H1 (cell line): ENCODE results near the gene C22orf39. TPM values are rescaled to one million over a fixed set of nuclear protein-coding genes. Genes with fewer than 3 reads are reported as not detected.

ENCODE experiments used
- CTCF ChIA-PET: fragments of 300-600 bp; sonication (Branson Sonifier 250); formaldehyde crosslinking; loops from one replicate; lab custom pipeline; 2021; ENCODE audit not compliant: partially characterized antibody; lab: Charles Lee
- POLR2A ChIA-PET: fragments of 300-600 bp; sonication (Branson Sonifier 250); formaldehyde crosslinking; loops from one replicate; lab custom pipeline; 2021; ENCODE audit warnings: inconsistent platforms; ENCODE audit not compliant: partially characterized antibody; lab: Charles Lee
- DNase-seq, 2 experiments: peaks; one replicate each; pipeline versions ENCODE4 v3.0.0 to v3.0.0-alpha.2; 2010 to 2022; ENCODE audit warnings: low spot score in 2 of 2, low read depth in 1 of 2, mixed read lengths in 1 of 2
- FAIRE-seq: peaks from 2 replicates; lab custom pipeline; 2011; peaks lifted over from hg19 to GRCh38; lab: Jason Lieb, UNC
- H2AFZ ChIP-seq: 2 replicates; pipeline ENCODE4 v1.8.1; 2012; ENCODE audit warnings: low read length, inconsistent platforms
- H2AK5ac ChIP-seq: 2 replicates; pipeline ENCODE4 v1.6.1; 2013; ENCODE audit warnings: low read depth, low read length
- H2BK120ac ChIP-seq: replicated peaks from 2 replicates; pipeline ENCODE3; 2013; ENCODE audit warnings: low read depth, low read length, inconsistent platforms
- H2BK12ac ChIP-seq: 2 replicates; pipeline ENCODE4 v1.6.1; 2013; ENCODE audit warnings: low read depth, low read length
- H2BK15ac ChIP-seq: 2 replicates; pipeline ENCODE4 v1.6.1; 2013; ENCODE audit warnings: low read length
- H2BK20ac ChIP-seq: 2 replicates; pipeline ENCODE4 v1.6.1; 2013; ENCODE audit warnings: low read length
- H2BK5ac ChIP-seq: 2 replicates; pipeline ENCODE4 v1.6.1; 2013; ENCODE audit warnings: low read depth, low read length
- H3K14ac ChIP-seq: 2 replicates; pipeline ENCODE4 v1.6.1; 2013; ENCODE audit warnings: inconsistent platforms; ENCODE audit not compliant: insufficient read length
- H3K18ac ChIP-seq: 2 replicates; pipeline ENCODE4 v1.6.1; 2013; ENCODE audit warnings: low read length; ENCODE audit errors: extremely low read depth
- H3K23ac ChIP-seq: 2 replicates; pipeline ENCODE4 v1.6.1; 2013; ENCODE audit warnings: inconsistent platforms; ENCODE audit not compliant: insufficient read length
- H3K23me2 ChIP-seq: 2 replicates; pipeline ENCODE4 v1.6.1; 2013; ENCODE audit warnings: low read depth, low read length
- H3K27ac ChIP-seq: 2 replicates; pipeline ENCODE4 v1.6.1; 2011; ENCODE audit warnings: low read depth, low read length, inconsistent platforms
- H3K27me3 ChIP-seq, 4 experiments: replicated peaks in 1 of 4; 1 replicate in 1 of 4; 2 replicates in 3 of 4; pipeline versions ENCODE4 v1.6.1 to v1.8.1; 2011 to 2013; ENCODE audit warnings: low read length in 3 of 4, mild to moderate bottlenecking in 3 of 4, inconsistent platforms in 2 of 4, mixed read lengths in 2 of 4, moderate library complexity in 1 of 4; ENCODE audit not compliant: control insufficient read depth in 3 of 4, insufficient read depth in 3 of 4; ENCODE audit errors: extremely low read depth in 1 of 4
- H3K36me3 ChIP-seq, 4 experiments: 2 replicates each; pipeline versions ENCODE4 v1.6.1 to v1.8.1; 2011 to 2013; ENCODE audit warnings: mild to moderate bottlenecking in 4 of 4, low read length in 3 of 4, moderate library complexity in 2 of 4, control low read depth in 1 of 4, inconsistent platforms in 1 of 4; ENCODE audit not compliant: insufficient read depth in 4 of 4, control insufficient read depth in 2 of 4
- H3K4ac ChIP-seq: replicated peaks from 2 replicates; pipeline ENCODE3; 2013; ENCODE audit warnings: low read length, low read depth, mixed read lengths, inconsistent platforms; ENCODE audit not compliant: insufficient read length
- H3K4me1 ChIP-seq, 4 experiments: replicated peaks in 1 of 4; 1 replicate in 1 of 4; 2 replicates in 3 of 4; pipeline versions ENCODE4 v1.6.1 to v1.8.1; 2011 to 2013; ENCODE audit warnings: low read length in 3 of 4, inconsistent platforms in 2 of 4, mixed read lengths in 1 of 4; ENCODE audit not compliant: insufficient read depth in 4 of 4, control insufficient read depth in 3 of 4
- H3K4me2 ChIP-seq, 2 experiments: 2 replicates each; pipeline versions ENCODE4 v1.6.1 to v1.8.1; 2011 to 2013; ENCODE audit warnings: low read depth in 2 of 2, low read length in 2 of 2, control low read depth in 1 of 2, inconsistent platforms in 1 of 2, mild to moderate bottlenecking in 1 of 2; ENCODE audit not compliant: insufficient read depth in 1 of 2
- H3K4me3 ChIP-seq, 4 experiments: fragments of 200-600, 300-600 bp in 1 of 4; sonication (generic), shearing (Covaris generic), sonication (Bioruptor Twin) in 1 of 4; 2 replicates each; pipeline versions ENCODE4 v1.5.1 to v1.8.1; 2011 to 2016; ENCODE audit warnings: low read length in 4 of 4, low read depth in 3 of 4, control low read depth in 2 of 4, inconsistent platforms in 2 of 4, mild to moderate bottlenecking in 2 of 4, mixed read lengths in 1 of 4, moderate library complexity in 1 of 4; ENCODE audit not compliant: insufficient read depth in 2 of 4; ENCODE audit errors: extremely low read depth in 1 of 4
- H3K56ac ChIP-seq: replicated peaks from 2 replicates; pipeline ENCODE3; 2013; ENCODE audit warnings: low read depth, mild to moderate bottlenecking, mixed read lengths, low read length, inconsistent platforms; ENCODE audit not compliant: insufficient read length
- H3K79me1 ChIP-seq: 2 replicates; pipeline ENCODE4 v1.6.1; 2013; ENCODE audit warnings: low read depth, low read length, control low read depth
- H3K79me2 ChIP-seq, 2 experiments: 2 replicates each; pipeline versions ENCODE4 v1.6.1 to v1.8.1; 2012 to 2013; ENCODE audit warnings: low read length in 2 of 2, mild to moderate bottlenecking in 2 of 2, inconsistent platforms in 1 of 2; ENCODE audit not compliant: insufficient read depth in 2 of 2, control insufficient read depth in 1 of 2
- H3K9ac ChIP-seq, 4 experiments: replicated peaks in 1 of 4; 1 replicate in 1 of 4; 2 replicates in 3 of 4; pipeline versions ENCODE4 v1.6.1 to v1.8.1; 2011 to 2013; ENCODE audit warnings: low read depth in 3 of 4, low read length in 3 of 4, control low read depth in 2 of 4, mild to moderate bottlenecking in 2 of 4, moderate library complexity in 2 of 4, inconsistent platforms in 1 of 4; ENCODE audit errors: extremely low read depth in 1 of 4
- H3K9me3 ChIP-seq, 2 experiments: 2 replicates each; pipeline versions ENCODE4 v1.6.1 to v1.8.1; 2012 to 2013; ENCODE audit warnings: mild to moderate bottlenecking in 2 of 2, moderate library complexity in 2 of 2, control low read depth in 1 of 2, inconsistent platforms in 1 of 2, low read depth in 1 of 2, low read length in 1 of 2, mixed read lengths in 1 of 2; ENCODE audit not compliant: insufficient read depth in 2 of 2
- H4K20me1 ChIP-seq, 2 experiments: replicated peaks in 1 of 2; 2 replicates each; pipeline versions ENCODE3 to v1.8.1; 2011 to 2013; ENCODE audit warnings: inconsistent platforms in 2 of 2, low read length in 2 of 2, mild to moderate bottlenecking in 1 of 2; ENCODE audit not compliant: insufficient read depth in 2 of 2, control insufficient read depth in 1 of 2
- H4K5ac ChIP-seq: 2 replicates; pipeline ENCODE4 v1.6.1; 2013; ENCODE audit warnings: low read length, low read depth, mixed read lengths, inconsistent platforms; ENCODE audit not compliant: insufficient read length
- H4K8ac ChIP-seq: 2 replicates; pipeline ENCODE4 v1.8.0; 2013; ENCODE audit warnings: mild to moderate bottlenecking, moderate library complexity, low read length, inconsistent platforms; ENCODE audit not compliant: insufficient read depth; ENCODE audit errors: extremely low read depth
- H4K91ac ChIP-seq: replicated peaks from 2 replicates; pipeline ENCODE3; 2013; ENCODE audit warnings: low read length, mixed read lengths, inconsistent platforms; ENCODE audit not compliant: insufficient read length
- ASH2L ChIP-seq: fragments of 200-600, 300-600 bp; sonication (generic); IDR thresholded peaks from one replicate; pipeline ENCODE4 v1.7.1; 2017; ENCODE audit warnings: low read length
- KDM4A ChIP-seq: IDR thresholded peaks from one replicate; pipeline ENCODE4 v1.7.1; 2012; ENCODE audit warnings: low read depth, mild to moderate bottlenecking, moderate library complexity, low read length, inconsistent platforms; ENCODE audit not compliant: severe bottlenecking
- NANOG ChIP-seq: IDR thresholded peaks from 2 replicates; pipeline ENCODE4 v1.6.1; 2011; ENCODE audit warnings: low read length, low read depth, mild to moderate bottlenecking, inconsistent platforms; ENCODE audit not compliant: insufficient read depth, poor library complexity, severe bottlenecking
- PHF8 ChIP-seq: fragments of 200-600 bp; sonication (generic); conservative IDR thresholded peaks from 2 replicates; pipeline ENCODE4 v1.7.1; 2012; ENCODE audit warnings: low read depth, mild to moderate bottlenecking, inconsistent platforms, low read length, moderate library complexity
- POU5F1 ChIP-seq: IDR thresholded peaks from 2 replicates; pipeline ENCODE4 v1.6.1; 2011; ENCODE audit warnings: low read depth, mild to moderate bottlenecking, low read length, moderate library complexity
- RAD21 ChIP-seq, 2 experiments: IDR thresholded peaks in 1 of 2; conservative IDR thresholded peaks in 1 of 2; 2 replicates each; pipeline ENCODE4 v1.6.1; 2011; ENCODE audit warnings: low read depth in 2 of 2, low read length in 2 of 2, improper control_type of control experiment in 1 of 2, inconsistent platforms in 1 of 2, mild to moderate bottlenecking in 1 of 2, moderate library complexity in 1 of 2
- RFX5 ChIP-seq: IDR thresholded peaks from 2 replicates; pipeline ENCODE4 v1.6.1; 2011; ENCODE audit warnings: low read depth, low read length, improper control_type of control experiment, borderline replicate concordance
- SIRT6 ChIP-seq: IDR thresholded peaks from one replicate; pipeline ENCODE4 v1.7.1; 2012; ENCODE audit warnings: low read length, inconsistent platforms
- SRF ChIP-seq: IDR thresholded peaks from 2 replicates; pipeline ENCODE4 v1.6.1; 2011; ENCODE audit warnings: mild to moderate bottlenecking, low read depth, low read length, moderate library complexity
- WGBS, 2 experiments: shearing (Covaris generic) in 1 of 2; methylation state at CpG; one replicate each; pipeline versions ENCODE4 v1.1.6 to v1.1.7; 2013 to 2015; ENCODE audit warnings: low lambda C conversion rate in 2 of 2, mixed read lengths in 2 of 2, inconsistent platforms in 1 of 2, low coverage in 1 of 2, missing lambda C conversion rate in 1 of 2; ENCODE audit not compliant: insufficient replicate concordance in 2 of 2, insufficient coverage in 1 of 2, insufficient read length in 1 of 2; ENCODE audit errors: extremely low coverage in 1 of 2, missing lambda C conversion rate in 1 of 2; 5-methylcytosine and 5-hydroxymethylcytosine counted together
- polyA plus RNA-seq, 7 experiments: library from polyadenylated mRNA; depleted of rRNA in 3 of 7; stranded (reverse) in 5 of 7; unstranded in 2 of 7; fragments of >200 nt in 5 of 7; fragments of 200-250 nt in 2 of 7; gene quantifications; 1 replicate in 5 of 7; 2 replicates in 1 of 7; 4 replicates in 1 of 7; pipeline versions ENCODE4 v1.2.1 to v1.2.3, GENCODE V29; 2011 to 2013; ENCODE audit warnings: missing spikeins in 2 of 7, mixed read lengths in 2 of 7
- total RNA-seq: library from RNA; stranded (reverse); fragmentation: NEBNext Ultra II Directional; extraction: Animal tissue kit (Norgen Biotek cat#: 25700); gene quantifications from 2 replicates; pipeline ENCODE4 v1.2.1, GENCODE V29; 2021
- TF ChIP-seq, protein P1 (sequence below): IDR thresholded peaks from 2 replicates; pipeline ENCODE4 v1.6.1; 2011; ENCODE audit warnings: low read depth, mild to moderate bottlenecking, low read length; ENCODE audit not compliant: insufficient read depth

The C22orf39 gene
- total and polyA plus RNA-seq, 2 of the 8 experiments (the other 6 are each of a cell fraction or from before 2014, with no cell fraction given): 22.7 to 27.7 TPM

DNA sequence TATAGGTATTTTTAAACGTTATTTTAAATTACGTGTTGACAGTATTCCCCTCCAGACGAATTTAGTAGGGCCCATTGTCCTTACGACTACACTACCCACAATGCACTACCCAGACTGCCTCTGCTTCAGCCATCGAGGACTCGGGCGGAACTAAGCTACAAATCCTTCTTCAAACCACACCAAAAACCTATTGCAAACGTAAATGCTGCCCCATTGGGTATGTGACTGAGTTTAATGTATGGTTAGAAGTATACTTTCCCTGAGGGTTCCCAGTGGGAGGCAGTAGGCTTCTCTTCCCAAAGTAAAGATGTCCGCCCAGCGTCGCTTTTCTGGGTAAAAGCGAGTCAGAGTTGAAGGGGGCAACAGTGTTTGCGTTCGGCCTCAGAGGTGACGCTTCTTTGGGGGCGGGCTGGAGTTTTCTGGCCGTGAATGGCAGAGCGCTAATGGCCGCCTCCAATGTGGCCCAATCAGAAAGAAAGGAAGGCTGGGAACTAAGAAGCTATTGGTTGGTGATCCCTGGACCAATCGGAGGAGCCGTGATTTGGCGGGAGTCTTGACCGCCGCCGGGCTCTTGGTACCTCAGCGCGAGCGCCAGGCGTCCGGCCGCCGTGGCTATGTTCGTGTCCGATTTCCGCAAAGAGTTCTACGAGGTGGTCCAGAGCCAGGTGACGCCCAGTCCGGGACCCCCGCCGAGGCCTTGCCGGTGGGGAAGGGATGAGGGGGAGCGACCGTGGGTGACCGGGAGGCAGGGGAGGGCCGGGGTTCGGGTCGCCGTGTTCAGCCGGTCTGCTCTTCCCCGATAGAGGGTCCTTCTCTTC is 32.1 kb upstream of the C22orf39 start, which contains the start of gene CDC45:
Gene CDC45, plus strand, starts transcription at position 566 of the 818 bp plus-strand sequence. Its CDS starts 49 bp downstream, at position 615.
- CTCF ChIA-PET: interaction anchor here (1.6 kb wide), 1 partner anchor 16 kb away, joined by 5 read pairs; no protein-coding TSS in a partner anchor
- FAIRE-seq (peak; percentile 70), DNase-seq (peak; percentile 88)
- Histone ChIP-seq H3K4me1 (peaks cover 0 to 8% (median 1%) of the 10 kb centered on the region in 4 experiments; a peak in 2 of 7 replicates), H3K27ac (peak within 1 kb of the TSS; percentile 100), H2BK5ac (peak within 1 kb of the TSS; percentile 94), H4K91ac (peak within 1 kb of the TSS; percentile 38), H2BK120ac (peak within 1 kb of the TSS; percentile 72), H3K9me3 (no peaks in the 10 kb centered on the region), H3K9ac (peak within 1 kb of the TSS; percentile 95 to 99 (median 97)), H2BK12ac (peak within 1 kb of the TSS; percentile 94; the same call in 1 of the 2 replicates), H3K4me2 (peak within 1 kb of the TSS; percentile 61 to 99), H4K20me1 (peaks cover 0 to 11% of the 10 kb centered on the region in 2 experiments), H3K18ac (peak within 1 kb of the TSS; percentile 99), H3K79me2 (peaks cover 3 to 48% of the 10 kb centered on the region in 2 experiments; a peak in 3 of 4 replicates), H3K14ac (no peak within 1 kb of the TSS), H2AK5ac (no peak within 1 kb of the TSS), H3K27me3 (no peaks in the 10 kb centered on the region), H4K8ac (peak within 1 kb of the TSS; percentile 98), H2BK20ac (no peak within 1 kb of the TSS), H4K5ac (peak within 1 kb of the TSS; percentile 97), H3K23ac (no peak within 1 kb of the TSS), H2AFZ (peak within 1 kb of the TSS; percentile 100), H2BK15ac (peak within 1 kb of the TSS; percentile 89; the same call in 1 of the 2 replicates), H3K36me3 (peaks cover 11 to 21% (median 14%) of the 10 kb centered on the region in 4 experiments), H3K4me3 (peak within 1 kb of the TSS; percentile 87 to 99 (median 94)), H3K4ac (no peak within 1 kb of the TSS), H3K23me2 (peaks cover 14% of the 10 kb centered on the region), H3K79me1 (peaks cover 5% of the 10 kb centered on the region), H3K56ac (peak within 1 kb of the TSS; percentile 66)
- POLR2A ChIA-PET: interaction anchor here (0.6 to 3.7 kb wide), 36 partner anchors 9 to 369 kb away, joined by 3 to 33 read pairs (median 3); partner anchors contain the start of genes C22orf39, HIRA and MRPL40
- 2% methylated on average over 48 of the region's 50 CpGs; no CpG with 5 or more reads in 1 of the 2 experiments for WGBS, 2 experiments
- no peak for TF ChIP-seq RAD21 (IDR thresholded peaks at IDR 0.05 in 1 of 2, conservative IDR thresholded peaks at IDR 0.05 in 1 of 2; ENCODE audit: low read depth in 2 of 2, low read length in 2 of 2)
- TF ChIP-seq SRF: no peak
- TF ChIP-seq NANOG: peak; percentile 74
- no peak for TF ChIP-seq POU5F1
- TF ChIP-seq SIRT6: no peak
- TF ChIP-seq ASH2L: no peak
- TF ChIP-seq RFX5: no peak
- peak; percentile 90 for TF ChIP-seq PHF8
- peak; percentile 67 for TF ChIP-seq KDM4A
- TF ChIP-seq, protein P1, sequence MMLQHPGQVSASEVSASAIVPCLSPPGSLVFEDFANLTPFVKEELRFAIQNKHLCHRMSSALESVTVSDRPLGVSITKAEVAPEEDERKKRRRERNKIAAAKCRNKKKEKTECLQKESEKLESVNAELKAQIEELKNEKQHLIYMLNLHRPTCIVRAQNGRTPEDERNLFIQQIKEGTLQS: no peak
